Immature natural killer cell (primary cell): ENCODE data around the gene POU6F2. TPM values are rescaled to one million over a fixed set of nuclear protein-coding genes. Genes with fewer than 3 reads are reported as not detected.
"Not testable (repeated sequence)": the region's sequence is repeated elsewhere in the genome, so short reads cannot be mapped to it uniquely, and the experiment has no call there.

Experiments
- DNase-seq, 3 donors: peaks; one replicate each; pipeline ENCODE4 v3.0.0; 2022; ENCODE audit warnings: mixed read lengths in 1 of 3
- H3K27ac Mint-ChIP-seq, 6 donors: one replicate each; pipeline ENCODE4 v1.8.0; 2020; ENCODE audit warnings: mixed read lengths in 6 of 6, mild to moderate bottlenecking in 5 of 6, inconsistent platforms in 4 of 6, moderate library complexity in 3 of 6
- H3K27me3 Mint-ChIP-seq, 3 donors: one replicate each; pipeline ENCODE4 v1.8.0; 2020 to 2021; ENCODE audit warnings: low read depth in 3 of 3, mild to moderate bottlenecking in 3 of 3, mixed read lengths in 3 of 3, moderate library complexity in 3 of 3, inconsistent platforms in 1 of 3
- H3K36me3 Mint-ChIP-seq, 3 donors: one replicate each; pipeline ENCODE4 v1.8.0; 2020; ENCODE audit warnings: mixed read lengths in 3 of 3, inconsistent platforms in 2 of 3, mild to moderate bottlenecking in 2 of 3
- H3K4me1 Mint-ChIP-seq, 2 donors: one replicate each; pipeline ENCODE4 v1.8.0; 2020; ENCODE audit warnings: inconsistent platforms in 2 of 2, mild to moderate bottlenecking in 2 of 2, mixed read lengths in 2 of 2, moderate library complexity in 1 of 2
- H3K4me3 Mint-ChIP-seq, 5 donors: one replicate each; pipeline ENCODE4 v1.8.0; 2020; ENCODE audit warnings: mild to moderate bottlenecking in 5 of 5, mixed read lengths in 5 of 5, inconsistent platforms in 3 of 5, moderate library complexity in 3 of 5
- H3K9me3 Mint-ChIP-seq, 6 donors: one replicate each; pipeline ENCODE4 v1.8.0; 2020; ENCODE audit warnings: mild to moderate bottlenecking in 6 of 6, mixed read lengths in 6 of 6, inconsistent platforms in 4 of 6, moderate library complexity in 3 of 6
- polyA plus RNA-seq, 3 donors: library from polyadenylated mRNA; unstranded; fragments of 300-500 nt; fragmentation: Illumina TruSeq; gene quantifications; one replicate each; pipeline ENCODE4 v1.2.3, GENCODE V29; 2021

Gene POU6F2, protein sequence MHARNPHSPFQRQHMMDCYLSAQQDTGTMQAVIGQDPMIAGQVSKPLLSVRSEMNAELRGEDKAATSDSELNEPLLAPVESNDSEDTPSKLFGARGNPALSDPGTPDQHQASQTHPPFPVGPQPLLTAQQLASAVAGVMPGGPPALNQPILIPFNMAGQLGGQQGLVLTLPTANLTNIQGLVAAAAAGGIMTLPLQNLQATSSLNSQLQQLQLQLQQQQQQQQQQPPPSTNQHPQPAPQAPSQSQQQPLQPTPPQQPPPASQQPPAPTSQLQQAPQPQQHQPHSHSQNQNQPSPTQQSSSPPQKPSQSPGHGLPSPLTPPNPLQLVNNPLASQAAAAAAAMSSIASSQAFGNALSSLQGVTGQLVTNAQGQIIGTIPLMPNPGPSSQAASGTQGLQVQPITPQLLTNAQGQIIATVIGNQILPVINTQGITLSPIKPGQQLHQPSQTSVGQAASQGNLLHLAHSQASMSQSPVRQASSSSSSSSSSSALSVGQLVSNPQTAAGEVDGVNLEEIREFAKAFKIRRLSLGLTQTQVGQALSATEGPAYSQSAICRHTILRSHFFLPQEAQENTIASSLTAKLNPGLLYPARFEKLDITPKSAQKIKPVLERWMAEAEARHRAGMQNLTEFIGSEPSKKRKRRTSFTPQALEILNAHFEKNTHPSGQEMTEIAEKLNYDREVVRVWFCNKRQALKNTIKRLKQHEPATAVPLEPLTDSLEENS
- polyA plus RNA-seq: not detected

DNA sequence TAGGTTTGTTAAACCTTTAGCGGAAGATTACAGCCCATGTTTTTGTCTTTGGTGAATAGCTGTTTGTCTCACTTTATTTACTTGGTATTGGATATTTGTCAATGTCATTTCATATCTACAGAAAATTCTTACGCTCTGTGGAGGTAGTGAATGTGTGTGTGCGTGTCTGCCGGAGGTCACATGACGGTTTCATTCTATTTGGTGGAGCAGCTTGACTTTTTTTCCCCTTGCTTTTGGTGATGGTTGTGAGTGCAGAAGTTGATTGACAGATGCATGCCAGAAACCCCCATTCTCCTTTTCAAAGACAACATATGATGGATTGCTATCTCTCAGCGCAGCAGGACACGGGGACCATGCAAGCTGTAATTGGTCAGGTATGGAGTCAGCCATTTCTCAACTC lies at the start of gene POU6F2:
TSS of gene POU6F2 (plus strand) at position 225 of the 400 bp plus-strand sequence. CDS start at position 270, 45 bp downstream.
- H3K36me3 Mint-ChIP-seq: no peaks in the 10 kb centered on the region
- H3K27me3 Mint-ChIP-seq: peaks cover 11 to 18% (median 13%) of the 10 kb centered on the region in 3 donors
- no peak within 1 kb of the TSS for H3K27ac Mint-ChIP-seq
- H3K4me1 Mint-ChIP-seq: no peaks in the 10 kb centered on the region
- DNase-seq: no peak
- H3K4me3 Mint-ChIP-seq: no peak within 1 kb of the TSS
- peaks cover 0 to 3% (median 0%) of the 10 kb centered on the region in 6 donors for H3K9me3 Mint-ChIP-seq

DNA sequence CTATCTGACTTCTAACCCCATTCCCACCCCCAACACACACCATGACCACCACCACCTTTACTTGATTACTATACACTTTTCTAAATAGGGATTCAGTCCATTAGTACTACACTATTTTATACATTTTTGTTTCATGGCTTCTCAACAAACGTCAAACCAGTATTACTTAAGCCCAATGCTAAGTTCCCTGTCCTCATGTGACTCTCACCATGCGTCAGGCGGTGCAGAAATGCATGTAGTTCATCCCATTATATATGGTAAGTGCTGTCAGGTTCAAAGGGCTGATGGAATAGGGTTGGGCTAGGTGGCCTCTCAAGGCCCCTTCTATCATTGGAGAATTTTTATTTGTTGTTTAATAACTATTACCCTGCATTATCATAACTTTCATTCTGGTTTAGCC lies 49.2 kb upstream of the POU6F2 start:
- no peak overlapping the region for H3K27ac Mint-ChIP-seq
- no peak overlapping the region for H3K4me3 Mint-ChIP-seq
- no peaks in the 10 kb centered on the region for H3K9me3 Mint-ChIP-seq
- no peak for DNase-seq
- peaks cover 0 to 5% (median 3%) of the 10 kb centered on the region in 3 donors for H3K27me3 Mint-ChIP-seq
- no peaks in the 10 kb centered on the region for H3K36me3 Mint-ChIP-seq
- no peaks in the 10 kb centered on the region for H3K4me1 Mint-ChIP-seq

DNA sequence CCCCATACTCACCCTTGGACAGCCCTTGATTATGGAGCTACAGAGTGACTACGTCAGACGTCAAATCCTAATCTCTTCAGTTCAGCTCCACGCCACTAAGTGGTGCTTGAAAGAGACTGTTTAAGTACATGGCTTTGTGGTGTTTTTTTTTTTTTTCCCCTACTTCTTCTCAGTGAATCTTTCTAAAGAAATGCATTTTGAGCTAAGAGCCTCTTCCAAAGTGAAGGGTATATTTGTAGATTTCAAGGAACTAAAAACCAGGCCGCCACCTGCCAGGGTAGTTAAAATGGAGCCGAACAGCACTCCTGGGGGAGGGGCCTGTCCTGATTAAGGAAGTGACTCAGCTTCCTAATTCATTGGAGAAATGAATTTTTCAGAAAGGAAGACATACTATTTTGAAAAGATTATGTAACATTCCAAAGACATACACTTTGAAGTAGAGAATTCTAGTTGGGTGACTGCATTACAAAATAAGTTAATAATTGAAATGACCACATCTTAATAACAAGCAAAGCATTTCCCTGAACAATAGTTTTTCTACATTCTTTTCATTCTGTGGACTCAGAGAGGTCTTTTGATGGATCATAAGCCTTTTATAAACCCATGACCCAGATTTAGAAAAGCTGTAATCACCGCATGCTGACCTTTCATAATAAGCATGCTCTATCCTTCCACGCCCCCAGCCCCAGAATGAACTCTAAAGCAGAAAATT lies 48.1 kb upstream of the POU6F2 start:
- Mint-ChIP-seq H3K9me3 (no peaks in the 10 kb centered on the region), H3K4me3 (no peak overlapping the region), H3K36me3 (no peaks in the 10 kb centered on the region), H3K27ac (no peak overlapping the region), H3K27me3 (peaks cover 0 to 5% (median 3%) of the 10 kb centered on the region in 3 donors), H3K4me1 (no peaks in the 10 kb centered on the region)
- no peak for DNase-seq

DNA sequence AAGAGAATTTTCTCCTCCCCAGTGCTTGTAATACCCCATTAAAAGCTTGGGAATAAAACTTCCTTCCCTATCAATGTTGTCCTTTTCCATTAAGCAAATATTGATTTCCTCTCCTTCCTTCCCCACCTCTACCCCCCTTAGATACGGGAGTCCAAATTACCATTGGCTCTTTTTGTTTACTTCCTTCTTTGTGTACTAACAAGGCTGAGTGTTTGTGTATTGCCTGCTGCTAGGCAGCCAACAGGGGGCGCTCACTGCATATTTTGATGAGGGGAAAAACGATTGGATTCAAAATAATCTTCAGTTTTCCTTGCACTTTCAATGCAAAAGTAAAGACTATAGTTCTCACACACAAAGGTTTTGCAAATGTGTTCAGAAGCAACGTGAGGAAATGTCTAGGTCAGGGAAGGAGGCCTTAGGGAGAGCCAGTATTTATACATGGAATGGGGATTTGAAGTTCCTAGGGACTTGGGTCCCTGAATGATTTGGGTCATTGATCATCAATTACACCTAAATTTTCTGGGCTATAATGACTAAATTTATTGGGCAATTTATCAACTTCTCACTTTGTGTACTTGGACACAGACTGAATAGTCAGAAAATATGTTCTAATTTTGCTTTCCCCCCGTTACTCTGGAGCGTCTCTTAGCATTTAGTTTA lies 45.1 kb upstream of the POU6F2 start:
- peak; percentile 11 to 23 (median 16) for DNase-seq
- Mint-ChIP-seq H3K9me3 (no peaks in the 10 kb centered on the region), H3K4me3 (no peak overlapping the region), H3K4me1 (no peaks in the 10 kb centered on the region), H3K27ac (no peak overlapping the region), H3K36me3 (no peaks in the 10 kb centered on the region), H3K27me3 (peaks cover 2 to 8% (median 3%) of the 10 kb centered on the region in 3 donors)

DNA sequence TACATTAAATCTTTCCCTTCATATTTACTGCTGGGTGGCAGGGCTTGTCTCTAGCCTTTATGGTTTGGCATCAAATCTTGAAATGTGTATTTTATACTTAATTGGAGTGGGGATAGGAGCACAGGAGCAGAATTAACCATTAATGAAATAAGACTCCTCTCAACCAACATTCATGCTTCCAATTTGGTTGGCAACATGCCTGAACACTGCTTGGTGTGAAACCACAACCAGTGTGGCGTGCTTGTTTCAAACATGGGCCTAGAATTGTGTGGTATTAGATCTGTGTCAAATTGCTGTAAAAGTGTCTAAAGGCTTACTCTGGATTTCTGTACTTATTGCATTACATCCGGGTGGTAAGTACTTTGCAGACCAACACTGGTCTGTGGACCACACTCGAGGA lies 43.7 kb upstream of the POU6F2 start:
- H3K9me3 Mint-ChIP-seq: no peaks in the 10 kb centered on the region

DNA sequence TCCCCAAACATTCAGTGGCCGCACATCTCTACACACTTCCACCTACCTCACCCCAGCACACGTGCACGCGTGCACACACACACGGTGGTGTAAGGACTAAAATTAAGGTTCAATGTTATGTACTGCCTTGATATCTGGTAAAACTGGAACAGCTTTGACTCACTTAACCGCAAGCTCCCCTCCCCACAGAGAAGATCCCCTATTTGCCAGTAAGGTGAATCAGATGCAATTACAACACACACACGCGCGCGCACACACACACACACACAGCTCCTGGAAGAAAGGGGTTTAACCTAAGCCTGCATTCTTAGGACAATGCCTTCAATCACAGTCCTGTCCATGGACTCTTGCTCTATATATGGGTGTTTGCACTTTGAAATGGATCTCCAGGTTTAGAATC lies 43.2 kb upstream of the POU6F2 start:
- no peaks in the 10 kb centered on the region for H3K36me3 Mint-ChIP-seq
- H3K27ac Mint-ChIP-seq: no peak overlapping the region
- peaks cover 2 to 8% (median 3%) of the 10 kb centered on the region in 3 donors for H3K27me3 Mint-ChIP-seq
- no peaks in the 10 kb centered on the region for H3K9me3 Mint-ChIP-seq
- H3K4me1 Mint-ChIP-seq: no peaks in the 10 kb centered on the region
- no peak overlapping the region for H3K4me3 Mint-ChIP-seq
- DNase-seq: no peak

More for the DNA sequence above, 43.7 kb upstream of the POU6F2 start:
- Mint-ChIP-seq H3K27ac (no peak overlapping the region), H3K4me1 (no peaks in the 10 kb centered on the region), H3K36me3 (no peaks in the 10 kb centered on the region), H3K27me3 (peaks cover 2 to 8% (median 3%) of the 10 kb centered on the region in 3 donors), H3K4me3 (no peak overlapping the region)
- DNase-seq: no peak

DNA sequence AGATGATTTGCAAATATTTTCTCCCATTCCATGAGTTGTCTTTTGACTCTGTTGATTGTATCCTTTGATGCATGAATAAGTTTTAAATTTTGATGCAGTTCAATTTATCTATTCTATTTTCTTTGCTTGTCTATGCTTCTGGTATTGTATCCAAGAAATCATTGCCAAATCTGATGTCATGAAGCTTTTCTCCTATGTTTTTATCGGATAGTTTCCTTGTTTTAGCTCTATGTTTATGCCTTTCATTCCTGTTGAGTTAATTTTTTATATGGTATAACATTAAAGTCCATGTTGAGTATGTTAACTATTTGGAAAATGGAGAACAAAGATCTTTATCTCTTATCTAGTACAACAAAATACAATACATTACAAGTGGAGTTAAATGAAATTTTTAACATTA lies 41.1 kb upstream of the POU6F2 start:
- Mint-ChIP-seq H3K4me3 (no peak overlapping the region), H3K36me3 (no peaks in the 10 kb centered on the region), H3K27ac (no peak overlapping the region), H3K9me3 (no peaks in the 10 kb centered on the region), H3K27me3 (peaks cover 0 to 11% (median 2%) of the 10 kb centered on the region in 3 donors), H3K4me1 (no peaks in the 10 kb centered on the region)
- no peak for DNase-seq

DNA sequence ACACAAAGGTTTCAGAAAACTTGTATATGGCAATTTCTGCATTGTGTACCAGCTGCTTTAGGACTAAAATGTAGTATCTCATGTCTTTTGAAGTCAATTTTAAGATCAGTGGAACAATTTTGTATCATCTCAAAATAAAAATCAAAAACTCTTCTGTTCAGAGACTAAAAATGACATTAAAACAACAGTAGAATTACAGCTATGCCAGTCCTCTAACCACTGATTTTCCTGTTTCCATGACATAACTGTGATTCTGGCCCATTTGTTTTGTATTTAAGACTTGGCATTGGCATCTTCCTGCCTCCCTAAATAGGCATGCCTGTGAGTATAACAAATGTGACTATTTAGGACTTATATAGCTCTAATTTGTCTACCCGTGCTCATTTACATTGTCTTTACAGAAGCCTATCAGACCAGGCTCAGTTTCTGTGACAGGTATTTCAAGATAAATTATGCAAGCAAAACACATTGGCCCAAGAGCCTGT lies 39.7 kb upstream of the POU6F2 start:
- Mint-ChIP-seq H3K4me3 (no peak overlapping the region), H3K9me3 (no peaks in the 10 kb centered on the region), H3K4me1 (no peaks in the 10 kb centered on the region), H3K27me3 (peaks cover 2 to 11% (median 2%) of the 10 kb centered on the region in 3 donors), H3K36me3 (no peaks in the 10 kb centered on the region), H3K27ac (no peak overlapping the region)
- DNase-seq: no peak

DNA sequence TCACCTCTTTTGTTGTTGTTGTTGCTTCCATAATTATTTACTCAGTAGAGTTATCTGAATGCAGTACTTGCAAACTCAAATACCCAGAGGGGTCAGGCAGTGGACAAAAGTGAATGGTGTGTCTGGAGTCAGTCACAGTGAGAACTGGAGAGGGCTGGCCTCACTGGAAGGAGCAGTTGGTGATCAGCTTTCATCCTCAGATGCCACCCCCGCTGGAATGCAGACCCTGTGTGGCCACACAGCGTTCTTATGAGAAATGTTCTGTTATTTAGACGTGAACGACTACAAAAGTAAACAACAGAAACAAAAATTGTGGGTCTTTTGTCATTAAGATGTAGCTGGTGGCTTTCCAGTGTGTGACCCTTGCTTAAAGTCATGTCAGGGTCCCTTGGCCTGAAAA lies 39.1 kb upstream of the POU6F2 start:
- no peak overlapping the region for H3K27ac Mint-ChIP-seq
- H3K4me1 Mint-ChIP-seq: no peaks in the 10 kb centered on the region
- peaks cover 2 to 12% (median 2%) of the 10 kb centered on the region in 3 donors for H3K27me3 Mint-ChIP-seq
- no peaks in the 10 kb centered on the region for H3K36me3 Mint-ChIP-seq
- H3K4me3 Mint-ChIP-seq: no peak overlapping the region
- H3K9me3 Mint-ChIP-seq: no peaks in the 10 kb centered on the region
- DNase-seq: no peak

DNA sequence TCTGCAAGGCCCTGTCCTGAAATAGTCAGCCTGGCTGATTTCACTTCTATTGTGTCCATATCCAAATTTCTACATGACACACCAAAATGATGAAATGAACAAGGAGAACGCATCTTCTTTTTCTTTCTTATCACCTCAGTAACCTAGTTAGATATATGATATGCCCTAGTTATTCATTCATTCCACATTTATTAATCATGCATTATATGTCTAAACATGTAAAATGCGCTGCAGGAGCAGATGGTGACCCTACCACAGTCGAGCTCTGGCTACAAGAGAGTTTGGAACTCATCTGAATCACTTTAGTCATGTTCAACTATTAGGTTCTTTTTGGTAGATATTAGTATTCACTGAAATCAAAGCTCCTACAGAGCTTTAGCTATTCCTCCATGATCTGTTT lies 36.9 kb upstream of the POU6F2 start:
- no peaks in the 10 kb centered on the region for H3K36me3 Mint-ChIP-seq
- H3K27ac Mint-ChIP-seq: no peak overlapping the region
- no peaks in the 10 kb centered on the region for H3K4me1 Mint-ChIP-seq
- no peak for DNase-seq
- no peaks in the 10 kb centered on the region for H3K9me3 Mint-ChIP-seq
- no peak overlapping the region for H3K4me3 Mint-ChIP-seq
- peaks cover 0 to 12% (median 2%) of the 10 kb centered on the region in 3 donors for H3K27me3 Mint-ChIP-seq

DNA sequence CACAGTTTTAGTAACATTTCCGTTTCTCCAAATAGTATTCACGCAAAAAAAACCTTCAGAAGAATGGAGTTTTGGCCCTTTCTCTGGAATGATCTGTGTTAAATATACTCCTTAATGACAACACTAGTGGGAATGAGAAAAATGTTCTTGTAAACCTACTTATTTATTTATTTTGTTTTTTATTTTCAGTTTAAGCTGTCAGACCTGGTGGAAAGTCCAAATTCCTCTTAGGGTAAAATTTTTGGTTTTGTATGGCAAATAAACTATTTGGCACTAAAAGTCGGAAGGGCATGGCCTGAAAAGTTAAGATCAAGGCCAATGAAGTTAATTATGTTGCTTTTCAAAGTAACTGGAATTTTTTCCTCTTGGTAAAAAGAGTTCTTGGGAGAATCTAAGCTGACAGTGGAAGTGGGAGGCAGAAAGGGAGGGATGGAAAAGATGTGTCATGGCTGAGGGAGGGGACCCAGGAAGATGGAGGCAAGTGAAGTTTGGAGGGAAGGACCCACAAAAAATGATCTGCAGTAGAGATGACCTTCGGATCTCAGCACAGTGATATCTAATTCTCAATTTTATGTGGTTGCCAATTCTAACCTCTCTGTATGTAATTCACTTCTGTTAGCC lies 35.2 kb upstream of the POU6F2 start:
- H3K4me1 Mint-ChIP-seq: no peaks in the 10 kb centered on the region
- no peak overlapping the region for H3K4me3 Mint-ChIP-seq
- DNase-seq: no peak
- H3K27me3 Mint-ChIP-seq: peaks cover 0 to 13% (median 2%) of the 10 kb centered on the region in 3 donors
- H3K27ac Mint-ChIP-seq: no peak overlapping the region
- no peaks in the 10 kb centered on the region for H3K36me3 Mint-ChIP-seq
- no peaks in the 10 kb centered on the region for H3K9me3 Mint-ChIP-seq

DNA sequence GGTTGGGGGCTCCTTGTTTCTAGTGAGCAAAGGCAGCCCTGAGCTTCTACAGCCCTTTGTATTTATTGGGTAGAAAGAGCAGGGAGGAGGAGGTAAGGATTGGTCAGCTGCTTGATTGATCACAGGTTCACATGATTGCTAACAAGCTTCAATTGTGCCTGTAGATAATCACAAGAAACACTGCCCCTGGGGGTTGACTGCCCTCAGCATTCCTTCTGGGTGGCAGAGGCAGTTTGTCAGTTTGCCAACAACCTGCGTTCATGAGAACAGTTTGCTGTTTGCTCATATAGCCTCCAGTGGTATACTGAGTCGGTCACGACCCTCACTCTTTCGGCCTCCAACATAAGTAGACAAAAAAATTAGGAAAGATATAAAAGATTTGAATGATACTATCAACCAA lies 30.2 kb upstream of the POU6F2 start:
- H3K36me3 Mint-ChIP-seq, H3K4me3 Mint-ChIP-seq, H3K4me1 Mint-ChIP-seq, H3K9me3 Mint-ChIP-seq, DNase-seq, H3K27ac Mint-ChIP-seq: not testable (repeated sequence)
- peaks cover 2 to 12% (median 3%) of the 10 kb centered on the region in 3 donors for H3K27me3 Mint-ChIP-seq

DNA sequence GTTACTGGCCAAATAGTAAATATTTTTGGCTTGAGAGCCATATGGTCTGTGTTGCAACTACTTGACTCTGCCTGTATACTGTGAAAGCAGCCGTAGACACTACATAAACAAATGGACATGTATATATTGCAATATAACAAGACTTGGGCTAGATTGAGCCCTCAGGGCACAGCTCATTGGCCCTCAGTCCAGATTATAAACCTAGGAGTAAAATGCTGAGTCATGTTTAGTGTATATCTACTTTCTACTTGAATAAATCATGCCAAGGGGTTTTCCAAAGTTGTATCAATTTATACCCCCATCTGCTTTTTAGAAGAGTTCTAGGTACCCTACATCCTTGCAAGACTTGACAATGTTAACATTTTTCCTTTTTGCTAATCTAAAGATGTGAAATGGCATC lies 27.4 kb upstream of the POU6F2 start:
- H3K9me3 Mint-ChIP-seq: no peaks in the 10 kb centered on the region
- H3K27ac Mint-ChIP-seq: no peak overlapping the region
- H3K36me3 Mint-ChIP-seq: no peaks in the 10 kb centered on the region
- H3K27me3 Mint-ChIP-seq: peaks cover 1 to 9% (median 3%) of the 10 kb centered on the region in 3 donors
- no peak for DNase-seq
- no peaks in the 10 kb centered on the region for H3K4me1 Mint-ChIP-seq
- no peak overlapping the region for H3K4me3 Mint-ChIP-seq
